NCI-H2227 treated with DMSO at 0.1 percent for 48 hours (cell line): Measurements from ENCODE around the gene CRACR2B.

Experiments
- DNase-seq: peaks from one replicate; lab custom pipeline; 2025; lab: John Stamatoyannopoulos, UW

The CRACR2B gene

GRCh38 chr11:827146-827896 is 398 bp upstream of the CRACR2B start:
- no peak for DNase-seq

GRCh38 chr11:828506-829175 is 922 bp downstream of the CRACR2B start:
- DNase-seq: no peak

- DNase-seq: no peak
Measured at GRCh38 chr11:829176-829846, 1.6 kb downstream of the CRACR2B start.

- no peak for DNase-seq
Measured at GRCh38 chr11:829847-830294, 2.2 kb downstream of the CRACR2B start.

- peak; percentile 92 for DNase-seq
Measured at GRCh38 chr11:830295-831117, 2.8 kb downstream of the CRACR2B start.

GRCh38 chr11:831118-831864 is 3.6 kb downstream of the CRACR2B start:
- DNase-seq: no peak

GRCh38 chr11:831961-832528 is 4.3 kb downstream of the CRACR2B start:
- no peak for DNase-seq

GRCh38 chr11:832529-833113 is 4.9 kb downstream of the CRACR2B start, which contains the start of gene CD151:
CD151 (plus strand) TSS chr11:832952; CDS start chr11:836070, 3,118 bp downstream.
- peak; percentile 65 for DNase-seq

GRCh38 chr11:833114-833791 is 5.5 kb downstream of the CRACR2B start:
- no peak for DNase-seq

- DNase-seq: no peak
Measured at GRCh38 chr11:833849-834311, 6.2 kb downstream of the CRACR2B start.

- no peak for DNase-seq
Measured at GRCh38 chr11:834371-835316, 6.9 kb downstream of the CRACR2B start.

- DNase-seq: no peak
Measured at GRCh38 chr11:836274-836673, 8.6 kb downstream of the CRACR2B start.

GRCh38 chr11:836700-837099 is 9.0 kb downstream of the CRACR2B start:
- DNase-seq: no peak

- DNase-seq: no peak
Measured at GRCh38 chr11:837189-837989, 9.7 kb downstream of the CRACR2B start.

- no peak for DNase-seq
Measured at GRCh38 chr11:837990-838307, 10.2 kb downstream of the CRACR2B start.

- peak; percentile 27 for DNase-seq
Measured at GRCh38 chr11:838441-839279, 10.9 kb downstream of the CRACR2B start.

- no peak for DNase-seq
Measured at GRCh38 chr11:839280-839623, 11.5 kb downstream of the CRACR2B start.
